NCI-H748 treated with DMSO at 0.1 percent for 48 hours (cell line): ENCODE results near the gene DET1.
"Not testable (repeated sequence)": the region's sequence is repeated elsewhere in the genome, so short reads cannot be mapped to it uniquely, and the experiment has no call there.

ENCODE experiments used
- DNase-seq: peaks from one replicate; lab custom pipeline; 2025; lab: John Stamatoyannopoulos, UW

The DET1 gene

GRCh38 chr15:88497109-88497765 is 49.2 kb downstream of the DET1 start:
- no peak for DNase-seq

GRCh38 chr15:88493844-88494243 is 52.6 kb downstream of the DET1 start:
- no peak for DNase-seq

- no peak for DNase-seq
Observed at GRCh38 chr15:88491158-88491557, 55.3 kb downstream of the DET1 start.

GRCh38 chr15:88490036-88490435 is 56.4 kb downstream of the DET1 start:
- no peak for DNase-seq

- DNase-seq: no peak
Observed at GRCh38 chr15:88489321-88489720, 57.2 kb downstream of the DET1 start.

GRCh38 chr15:88487796-88488523 is 58.5 kb downstream of the DET1 start:
- DNase-seq: no peak

- DNase-seq: no peak
Observed at GRCh38 chr15:88487178-88487795, 59.2 kb downstream of the DET1 start.

- DNase-seq: no peak
Observed at GRCh38 chr15:88484682-88485331, 61.7 kb downstream of the DET1 start.

- DNase-seq: no peak
Observed at GRCh38 chr15:88482263-88482662, 64.2 kb downstream of the DET1 start.

GRCh38 chr15:88480981-88481380 is 65.5 kb downstream of the DET1 start:
- DNase-seq: no peak

GRCh38 chr15:88479169-88479568 is 67.3 kb downstream of the DET1 start:
- no peak for DNase-seq

- no peak for DNase-seq
Observed at GRCh38 chr15:88477904-88478303, 68.6 kb downstream of the DET1 start.

- DNase-seq: no peak
Observed at GRCh38 chr15:88477126-88477525, 69.4 kb downstream of the DET1 start.

GRCh38 chr15:88476635-88477060 is 69.8 kb downstream of the DET1 start:
- no peak for DNase-seq

GRCh38 chr15:88473661-88474293 is 72.7 kb downstream of the DET1 start:
- not testable (repeated sequence) for DNase-seq

- DNase-seq: no peak
Observed at GRCh38 chr15:88472225-88472624, 74.3 kb downstream of the DET1 start.

GRCh38 chr15:88470625-88471372 is 75.7 kb downstream of the DET1 start:
- DNase-seq: no peak

- no peak for DNase-seq
Observed at GRCh38 chr15:88469321-88469720, 77.2 kb downstream of the DET1 start.

- DNase-seq: not testable (repeated sequence)
Observed at GRCh38 chr15:88468721-88469120, 77.8 kb downstream of the DET1 start.

- DNase-seq: peak; percentile 11
Observed at GRCh38 chr15:88467935-88468528, 78.4 kb downstream of the DET1 start.
